ENCODE results near the gene SHPK.
A peak's percentile ranks its signal among the peaks of the same experiment; 100 is the strongest.

SHPK gene

DNA sequence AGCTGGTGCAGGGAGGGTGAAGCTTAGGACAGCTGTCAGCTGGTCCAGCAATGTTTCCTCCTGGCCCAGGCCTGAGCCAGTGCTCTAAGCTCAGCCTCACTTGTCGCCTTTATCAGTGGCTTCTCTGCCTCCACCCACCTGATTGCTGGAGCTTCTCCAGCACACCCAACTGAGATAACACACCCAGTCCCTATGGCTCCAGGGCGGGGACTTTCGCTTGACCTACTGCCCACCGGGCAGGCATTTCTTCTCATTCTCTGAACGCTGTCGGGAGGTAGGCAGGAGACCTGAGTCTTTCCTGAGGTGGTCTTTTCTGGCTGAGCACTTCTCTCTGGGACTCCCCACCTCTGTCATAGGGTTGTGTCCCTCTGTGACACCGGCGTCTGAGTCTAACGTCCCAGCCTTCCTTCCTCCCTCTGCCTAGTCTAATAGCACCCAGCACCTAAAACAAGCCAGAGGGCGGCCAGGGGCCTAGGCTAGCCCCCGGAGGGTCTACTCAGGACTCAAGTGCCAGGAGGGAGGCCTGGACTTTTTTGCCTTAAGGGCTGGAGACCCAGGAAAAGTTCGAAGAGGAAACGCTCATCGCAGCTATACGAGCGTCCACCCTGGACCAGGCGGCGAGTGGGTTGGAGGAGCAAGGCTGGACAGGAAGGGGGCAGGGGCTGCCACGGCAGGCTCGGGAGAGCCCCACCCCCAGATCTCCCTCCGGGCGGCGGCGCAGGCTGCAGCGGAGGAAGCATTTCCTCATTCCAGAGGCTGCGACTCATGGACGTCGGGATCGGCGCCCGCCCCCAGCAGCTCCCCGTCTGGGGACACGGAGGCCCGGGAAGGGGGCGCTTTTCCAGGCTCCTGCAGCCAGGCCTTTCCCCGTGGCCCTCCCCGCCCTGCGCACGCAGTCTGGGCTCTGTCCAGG lies 31.6 kb upstream of the SHPK start (continued):
- no peak for TF ChIP-seq ZNF16 (tag by site-specific recombination; IDR thresholded peaks at IDR 0.05; ENCODE audit: low read depth)
- TF ChIP-seq, protein P1, sequence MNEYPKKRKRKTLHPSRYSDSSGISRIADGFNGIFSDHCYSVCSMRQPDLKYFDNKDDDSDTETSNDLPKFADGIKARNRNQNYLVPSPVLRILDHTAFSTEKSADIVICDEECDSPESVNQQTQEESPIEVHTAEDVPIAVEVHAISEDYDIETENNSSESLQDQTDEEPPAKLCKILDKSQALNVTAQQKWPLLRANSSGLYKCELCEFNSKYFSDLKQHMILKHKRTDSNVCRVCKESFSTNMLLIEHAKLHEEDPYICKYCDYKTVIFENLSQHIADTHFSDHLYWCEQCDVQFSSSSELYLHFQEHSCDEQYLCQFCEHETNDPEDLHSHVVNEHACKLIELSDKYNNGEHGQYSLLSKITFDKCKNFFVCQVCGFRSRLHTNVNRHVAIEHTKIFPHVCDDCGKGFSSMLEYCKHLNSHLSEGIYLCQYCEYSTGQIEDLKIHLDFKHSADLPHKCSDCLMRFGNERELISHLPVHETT (tag by site-specific recombination; IDR thresholded peaks at IDR 0.05) = peak; percentile 72; the same call in 1 of the 2 replicates
- no peak for TF ChIP-seq YY2 (tag by site-specific recombination; IDR thresholded peaks at IDR 0.05)
- peak; percentile 72; the same call in 1 of the 2 replicates for TF ChIP-seq IKZF3 (tag by site-specific recombination; IDR thresholded peaks at IDR 0.05)
- no peak for TF ChIP-seq SCRT1 (tag by site-specific recombination; IDR thresholded peaks at IDR 0.05; ENCODE audit: borderline replicate concordance)
- TF ChIP-seq, protein P2, sequence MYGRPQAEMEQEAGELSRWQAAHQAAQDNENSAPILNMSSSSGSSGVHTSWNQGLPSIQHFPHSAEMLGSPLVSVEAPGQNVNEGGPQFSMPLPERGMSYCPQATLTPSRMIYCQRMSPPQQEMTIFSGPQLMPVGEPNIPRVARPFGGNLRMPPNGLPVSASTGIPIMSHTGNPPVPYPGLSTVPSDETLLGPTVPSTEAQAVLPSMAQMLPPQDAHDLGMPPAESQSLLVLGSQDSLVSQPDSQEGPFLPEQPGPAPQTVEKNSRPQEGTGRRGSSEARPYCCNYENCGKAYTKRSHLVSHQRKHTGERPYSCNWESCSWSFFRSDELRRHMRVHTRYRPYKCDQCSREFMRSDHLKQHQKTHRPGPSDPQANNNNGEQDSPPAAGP (tag by site-specific recombination; IDR thresholded peaks at IDR 0.05) = 0 out of 2 replicates have a peak, but pooled peaks have one; percentile 60
- TF ChIP-seq, protein P3, sequence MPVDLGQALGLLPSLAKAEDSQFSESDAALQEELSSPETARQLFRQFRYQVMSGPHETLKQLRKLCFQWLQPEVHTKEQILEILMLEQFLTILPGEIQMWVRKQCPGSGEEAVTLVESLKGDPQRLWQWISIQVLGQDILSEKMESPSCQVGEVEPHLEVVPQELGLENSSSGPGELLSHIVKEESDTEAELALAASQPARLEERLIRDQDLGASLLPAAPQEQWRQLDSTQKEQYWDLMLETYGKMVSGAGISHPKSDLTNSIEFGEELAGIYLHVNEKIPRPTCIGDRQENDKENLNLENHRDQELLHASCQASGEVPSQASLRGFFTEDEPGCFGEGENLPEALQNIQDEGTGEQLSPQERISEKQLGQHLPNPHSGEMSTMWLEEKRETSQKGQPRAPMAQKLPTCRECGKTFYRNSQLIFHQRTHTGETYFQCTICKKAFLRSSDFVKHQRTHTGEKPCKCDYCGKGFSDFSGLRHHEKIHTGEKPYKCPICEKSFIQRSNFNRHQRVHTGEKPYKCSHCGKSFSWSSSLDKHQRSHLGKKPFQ (tag by site-specific recombination; IDR thresholded peaks at IDR 0.05) = no peak
- TF ChIP-seq SP7 (tag by site-specific recombination; IDR thresholded peaks at IDR 0.05) = peak; percentile 70; the same call in 1 of the 2 replicates
- 0 out of 2 replicates have a peak, but pooled peaks have one; percentile 74 for TF ChIP-seq KLF16 (tag by site-specific recombination; IDR thresholded peaks at IDR 0.05)
- peak; percentile 66 for TF ChIP-seq KLF1 (tag by site-specific recombination; IDR thresholded peaks at IDR 0.05)
- TF ChIP-seq ZNF112 (tag by site-specific recombination; IDR thresholded peaks at IDR 0.05) = no peak
- TF ChIP-seq ZFP41 (tag by site-specific recombination; IDR thresholded peaks at IDR 0.05; ENCODE audit: borderline replicate concordance) = no peak
- TF ChIP-seq ZNF626 (tag by site-specific recombination; IDR thresholded peaks at IDR 0.05) = no peak
- TF ChIP-seq, protein P4, sequence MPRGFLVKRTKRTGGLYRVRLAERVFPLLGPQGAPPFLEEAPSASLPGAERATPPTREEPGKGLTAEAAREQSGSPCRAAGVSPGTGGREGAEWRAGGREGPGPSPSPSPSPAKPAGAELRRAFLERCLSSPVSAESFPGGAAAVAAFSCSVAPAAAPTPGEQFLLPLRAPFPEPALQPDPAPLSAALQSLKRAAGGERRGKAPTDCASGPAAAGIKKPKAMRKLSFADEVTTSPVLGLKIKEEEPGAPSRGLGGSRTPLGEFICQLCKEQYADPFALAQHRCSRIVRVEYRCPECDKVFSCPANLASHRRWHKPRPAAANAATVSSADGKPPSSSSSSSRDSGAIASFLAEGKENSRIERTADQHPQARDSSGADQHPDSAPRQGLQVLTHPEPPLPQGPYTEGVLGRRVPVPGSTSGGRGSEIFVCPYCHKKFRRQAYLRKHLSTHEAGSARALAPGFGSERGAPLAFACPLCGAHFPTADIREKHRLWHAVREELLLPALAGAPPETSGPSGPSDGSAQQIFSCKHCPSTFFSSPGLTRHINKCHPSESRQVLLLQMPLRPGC (tag by site-specific recombination; IDR thresholded peaks at IDR 0.05) = no peak
- TF ChIP-seq ZNF214 (tag by site-specific recombination; IDR thresholded peaks at IDR 0.05; ENCODE audit: borderline replicate concordance) = no peak
- TF ChIP-seq KLF9 (tag by site-specific recombination; IDR thresholded peaks at IDR 0.05; ENCODE audit: low read depth) = peak; percentile 65
- TF ChIP-seq OSR2 (tag by site-specific recombination; IDR thresholded peaks at IDR 0.05) = no peak
- TF ChIP-seq, protein P5, sequence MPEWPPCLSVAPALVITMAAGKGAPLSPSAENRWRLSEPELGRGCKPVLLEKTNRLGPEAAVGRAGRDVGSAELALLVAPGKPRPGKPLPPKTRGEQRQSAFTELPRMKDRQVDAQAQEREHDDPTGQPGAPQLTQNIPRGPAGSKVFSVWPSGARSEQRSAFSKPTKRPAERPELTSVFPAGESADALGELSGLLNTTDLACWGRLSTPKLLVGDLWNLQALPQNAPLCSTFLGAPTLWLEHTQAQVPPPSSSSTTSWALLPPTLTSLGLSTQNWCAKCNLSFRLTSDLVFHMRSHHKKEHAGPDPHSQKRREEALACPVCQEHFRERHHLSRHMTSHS (tag by site-specific recombination; IDR thresholded peaks at IDR 0.05) = no peak
- no peak for TF ChIP-seq ZNF658 (tag by site-specific recombination; IDR thresholded peaks at IDR 0.05)
- TF ChIP-seq ZNF341 (tag by site-specific recombination; IDR thresholded peaks at IDR 0.05; ENCODE audit: low read depth) = peak; percentile 60
- TF ChIP-seq, protein P6, sequence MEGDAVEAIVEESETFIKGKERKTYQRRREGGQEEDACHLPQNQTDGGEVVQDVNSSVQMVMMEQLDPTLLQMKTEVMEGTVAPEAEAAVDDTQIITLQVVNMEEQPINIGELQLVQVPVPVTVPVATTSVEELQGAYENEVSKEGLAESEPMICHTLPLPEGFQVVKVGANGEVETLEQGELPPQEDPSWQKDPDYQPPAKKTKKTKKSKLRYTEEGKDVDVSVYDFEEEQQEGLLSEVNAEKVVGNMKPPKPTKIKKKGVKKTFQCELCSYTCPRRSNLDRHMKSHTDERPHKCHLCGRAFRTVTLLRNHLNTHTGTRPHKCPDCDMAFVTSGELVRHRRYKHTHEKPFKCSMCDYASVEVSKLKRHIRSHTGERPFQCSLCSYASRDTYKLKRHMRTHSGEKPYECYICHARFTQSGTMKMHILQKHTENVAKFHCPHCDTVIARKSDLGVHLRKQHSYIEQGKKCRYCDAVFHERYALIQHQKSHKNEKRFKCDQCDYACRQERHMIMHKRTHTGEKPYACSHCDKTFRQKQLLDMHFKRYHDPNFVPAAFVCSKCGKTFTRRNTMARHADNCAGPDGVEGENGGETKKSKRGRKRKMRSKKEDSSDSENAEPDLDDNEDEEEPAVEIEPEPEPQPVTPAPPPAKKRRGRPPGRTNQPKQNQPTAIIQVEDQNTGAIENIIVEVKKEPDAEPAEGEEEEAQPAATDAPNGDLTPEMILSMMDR (tag by site-specific recombination; IDR thresholded peaks at IDR 0.05) = peak; percentile 71
- TF ChIP-seq WT1 (tag by site-specific recombination; IDR thresholded peaks at IDR 0.05) = no peak
- TF ChIP-seq ZNF133 (tag by site-specific recombination; IDR thresholded peaks at IDR 0.05) = no peak
- TF ChIP-seq ZNF747 (tag by site-specific recombination; IDR thresholded peaks at IDR 0.05) = no peak
- TF ChIP-seq ZNF121 (tag by site-specific recombination; IDR thresholded peaks at IDR 0.05) = no peak

Measured in HEK293 (cell line).